ENCODE data around the gene NIT1.

GRCh38 chr1:161121834-161122233, 3.9 kb downstream of the NIT1 start:
- TF ChIP-seq CTCF (IDR thresholded peaks at IDR 0.05; ENCODE audit: poor library complexity) (no peak), EZH2phosphoT487 (IDR thresholded peaks at IDR 0.05; ENCODE audit: low read depth, severe bottlenecking, unreplicated experiment) (no peak), EZH2 (IDR thresholded peaks at IDR 0.05; ENCODE audit: borderline replicate concordance) (no peak)
